ENCODE measurements around the gene CMPK2.

DNA sequence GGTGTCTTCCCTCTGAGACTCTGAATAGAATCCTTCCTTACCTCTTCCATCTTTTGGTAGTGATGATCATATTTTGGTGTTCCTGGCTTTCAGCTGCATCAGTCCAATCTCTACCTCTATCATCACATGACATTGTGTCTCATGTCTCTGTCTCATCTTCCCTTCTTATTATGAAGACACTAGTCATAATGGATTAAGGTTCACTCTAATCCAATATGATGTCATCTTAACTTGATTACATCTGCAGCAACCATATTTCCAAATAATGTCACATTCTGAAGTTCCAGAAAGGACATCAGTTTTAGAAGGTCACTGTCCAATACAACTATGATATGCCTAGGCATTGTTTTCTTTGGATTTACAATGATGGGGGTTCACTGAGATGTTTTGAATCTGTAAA is 31.5 kb downstream of the CMPK2 start:
- TF ChIP-seq, protein P1, sequence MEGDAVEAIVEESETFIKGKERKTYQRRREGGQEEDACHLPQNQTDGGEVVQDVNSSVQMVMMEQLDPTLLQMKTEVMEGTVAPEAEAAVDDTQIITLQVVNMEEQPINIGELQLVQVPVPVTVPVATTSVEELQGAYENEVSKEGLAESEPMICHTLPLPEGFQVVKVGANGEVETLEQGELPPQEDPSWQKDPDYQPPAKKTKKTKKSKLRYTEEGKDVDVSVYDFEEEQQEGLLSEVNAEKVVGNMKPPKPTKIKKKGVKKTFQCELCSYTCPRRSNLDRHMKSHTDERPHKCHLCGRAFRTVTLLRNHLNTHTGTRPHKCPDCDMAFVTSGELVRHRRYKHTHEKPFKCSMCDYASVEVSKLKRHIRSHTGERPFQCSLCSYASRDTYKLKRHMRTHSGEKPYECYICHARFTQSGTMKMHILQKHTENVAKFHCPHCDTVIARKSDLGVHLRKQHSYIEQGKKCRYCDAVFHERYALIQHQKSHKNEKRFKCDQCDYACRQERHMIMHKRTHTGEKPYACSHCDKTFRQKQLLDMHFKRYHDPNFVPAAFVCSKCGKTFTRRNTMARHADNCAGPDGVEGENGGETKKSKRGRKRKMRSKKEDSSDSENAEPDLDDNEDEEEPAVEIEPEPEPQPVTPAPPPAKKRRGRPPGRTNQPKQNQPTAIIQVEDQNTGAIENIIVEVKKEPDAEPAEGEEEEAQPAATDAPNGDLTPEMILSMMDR (IDR thresholded peaks at IDR 0.05), result no peak
- TF ChIP-seq POLR2A (IDR thresholded peaks at IDR 0.05), result no peak

Measured in gastroesophageal sphincter (tissue), 3 donors.